Osteoblast (primary cell): Measurements from ENCODE around the gene HDAC7. TPM values are rescaled to one million over a fixed set of nuclear protein-coding genes. Genes with fewer than 3 reads are reported as not detected.

Source experiments
- DNase-seq: peaks from one replicate; pipeline ENCODE4 v3.0.0; 2011; ENCODE audit warnings: low spot score, mixed read lengths; ENCODE audit not compliant: insufficient read length; ENCODE audit errors: missing footprints
- H2AFZ ChIP-seq: 2 replicates; pipeline ENCODE4 v1.6.0; 2011; ENCODE audit warnings: mild to moderate bottlenecking, low read length
- H3K27ac ChIP-seq: 2 replicates; pipeline ENCODE4 v1.5.1; 2011; ENCODE audit warnings: mild to moderate bottlenecking, low read depth, low read length, moderate library complexity
- H3K27me3 ChIP-seq: 2 replicates; pipeline ENCODE4 v1.6.0; 2012; ENCODE audit warnings: mild to moderate bottlenecking, control low read depth, inconsistent platforms, low read length, moderate library complexity; ENCODE audit not compliant: insufficient read depth
- H3K36me3 ChIP-seq: 2 replicates; pipeline ENCODE4 v1.5.1; 2011; ENCODE audit warnings: mild to moderate bottlenecking, low read length, control low read depth, moderate library complexity; ENCODE audit not compliant: insufficient read depth
- H3K4me1 ChIP-seq: 2 replicates; pipeline ENCODE4 v1.5.1; 2011; ENCODE audit warnings: mild to moderate bottlenecking, low read length, control low read depth, moderate library complexity; ENCODE audit not compliant: insufficient read depth
- H3K4me2 ChIP-seq: 2 replicates; pipeline ENCODE4 v1.6.0; 2011; ENCODE audit warnings: mild to moderate bottlenecking, low read length; ENCODE audit not compliant: insufficient read depth
- H3K4me3 ChIP-seq: fragments of 200-600 bp; sonication (generic); 3 replicates; pipeline ENCODE4 v1.5.1; 2012; ENCODE audit warnings: mild to moderate bottlenecking, low read length, inconsistent platforms; ENCODE audit not compliant: insufficient read depth
- H3K79me2 ChIP-seq: 2 replicates; pipeline ENCODE4 v1.6.0; 2012; ENCODE audit warnings: mild to moderate bottlenecking, low read length, control low read depth, inconsistent platforms; ENCODE audit not compliant: insufficient read depth
- H3K9me3 ChIP-seq: 2 replicates; pipeline ENCODE4 v1.5.1; 2011; ENCODE audit warnings: low read depth, low read length, control low read depth
- H4K20me1 ChIP-seq: 2 replicates; pipeline ENCODE4 v1.6.0; 2012; ENCODE audit warnings: mild to moderate bottlenecking, low read length, control low read depth; ENCODE audit not compliant: insufficient read depth
- CTCF ChIP-seq: IDR thresholded peaks from 2 replicates; pipeline ENCODE4 v1.5.1; 2011; ENCODE audit warnings: mild to moderate bottlenecking, low read depth, low read length, moderate library complexity; ENCODE audit errors: extremely low read depth
- total RNA-seq: library from RNA; depleted of rRNA; stranded (reverse); fragments of >200 nt; gene quantifications from 2 replicates; pipeline ENCODE4 v1.2.3, GENCODE V29; 2012

Gene HDAC7
- total RNA-seq, 1 donor: 41.3 TPM

DNA sequence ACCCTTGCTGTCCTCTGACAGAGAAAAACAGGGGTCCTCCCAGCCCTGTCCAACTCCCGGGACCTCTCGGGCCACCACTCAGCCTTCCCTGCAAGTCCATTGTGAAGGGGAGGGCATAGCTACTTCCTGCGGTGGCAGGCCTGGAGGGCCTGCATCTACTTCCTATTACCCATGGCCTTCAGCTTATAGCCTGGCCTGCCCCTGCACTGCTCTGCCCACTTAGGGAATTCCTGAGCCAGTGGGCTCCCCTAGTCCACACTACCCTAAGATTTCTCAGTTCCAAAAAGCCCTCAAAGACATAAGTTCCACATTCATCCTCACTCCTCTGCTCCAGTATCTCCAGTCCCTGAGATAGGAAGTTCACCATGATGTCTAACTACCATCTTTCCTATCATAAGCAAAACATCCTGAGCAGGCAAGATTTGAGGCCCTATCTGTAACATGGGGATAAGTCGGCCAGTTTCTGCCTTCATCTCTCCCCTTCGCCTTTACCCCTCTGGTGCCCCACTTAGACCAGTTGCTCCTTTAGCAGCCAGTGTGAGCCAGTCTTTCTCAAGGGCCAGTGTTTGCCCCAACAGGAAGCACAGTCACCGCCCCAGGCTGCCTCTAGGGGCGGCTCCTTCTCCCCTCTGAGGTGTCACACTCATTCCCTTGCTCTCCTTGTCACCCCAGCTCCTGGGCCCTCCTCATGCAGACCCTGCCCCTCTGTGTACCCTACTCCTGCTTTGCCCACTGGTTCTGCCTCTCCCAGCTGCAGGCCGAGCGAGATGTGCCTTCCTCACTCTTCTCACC lies 10.9 kb downstream of the HDAC7 start:
- Histone ChIP-seq H2AFZ (no peak overlapping the region), H3K9me3 (no peaks in the 10 kb centered on the region), H3K36me3 (peaks cover 28% of the 10 kb centered on the region), H3K4me2 (peak overlapping the region; percentile 40), H3K27me3 (no peaks in the 10 kb centered on the region), H3K27ac (peak overlapping the region; percentile 72), H4K20me1 (peaks cover 56% of the 10 kb centered on the region), H3K79me2 (peaks cover 88% of the 10 kb centered on the region), H3K4me3 (no peak overlapping the region), H3K4me1 (peaks cover 65% of the 10 kb centered on the region)
- peak; percentile 14 for TF ChIP-seq CTCF
- peak; percentile 87 for DNase-seq

DNA sequence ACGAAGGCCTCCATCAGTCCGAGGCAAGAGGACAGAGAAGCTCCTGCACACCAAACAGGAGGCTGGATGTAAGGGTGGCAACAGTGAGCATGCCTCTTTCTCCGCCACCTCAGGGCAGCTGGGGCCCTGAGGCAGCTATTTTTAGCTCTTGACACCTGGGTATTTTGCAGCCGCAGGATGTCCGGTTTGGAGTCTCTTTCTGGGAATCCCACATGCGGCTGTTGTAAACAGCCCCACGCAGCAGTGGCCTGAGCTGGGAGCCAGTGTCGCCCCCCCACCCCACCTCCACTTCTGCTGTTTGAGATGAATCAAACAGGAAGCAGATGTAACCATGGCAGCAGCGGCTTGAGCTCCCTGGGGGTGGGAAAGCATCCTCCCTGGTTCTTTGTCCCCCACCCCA lies 11.7 kb downstream of the HDAC7 start:
- peaks cover 58% of the 10 kb centered on the region for H3K4me1 ChIP-seq
- no peaks in the 10 kb centered on the region for H3K9me3 ChIP-seq
- DNase-seq: no peak
- no peak overlapping the region for H2AFZ ChIP-seq
- no peak overlapping the region for H3K4me3 ChIP-seq
- H3K27me3 ChIP-seq: no peaks in the 10 kb centered on the region
- H3K27ac ChIP-seq: peak overlapping the region; percentile 72
- H3K79me2 ChIP-seq: peaks cover 89% of the 10 kb centered on the region
- no peak for TF ChIP-seq CTCF
- H4K20me1 ChIP-seq: peaks cover 62% of the 10 kb centered on the region
- H3K36me3 ChIP-seq: peaks cover 28% of the 10 kb centered on the region
- H3K4me2 ChIP-seq: no peak overlapping the region

GRCh38 chr12:47807338-47807737 lies 12.4 kb downstream of the HDAC7 start:
- TF ChIP-seq CTCF: no peak
- H3K36me3 ChIP-seq: peaks cover 31% of the 10 kb centered on the region
- no peaks in the 10 kb centered on the region for H3K27me3 ChIP-seq
- no peak for DNase-seq
- peaks cover 96% of the 10 kb centered on the region for H3K79me2 ChIP-seq
- peaks cover 55% of the 10 kb centered on the region for H3K4me1 ChIP-seq
- H2AFZ ChIP-seq: no peak overlapping the region
- H3K9me3 ChIP-seq: no peaks in the 10 kb centered on the region
- peaks cover 69% of the 10 kb centered on the region for H4K20me1 ChIP-seq
- H3K4me3 ChIP-seq: no peak overlapping the region
- H3K4me2 ChIP-seq: no peak overlapping the region
- H3K27ac ChIP-seq: no peak overlapping the region

- Histone ChIP-seq H3K4me2 (no peak overlapping the region), H3K27ac (peak overlapping the region; percentile 49), H3K9me3 (no peaks in the 10 kb centered on the region), H3K4me3 (no peak overlapping the region), H3K4me1 (peaks cover 46% of the 10 kb centered on the region), H3K79me2 (peaks cover 100% of the 10 kb centered on the region), H3K27me3 (no peaks in the 10 kb centered on the region), H3K36me3 (peaks cover 29% of the 10 kb centered on the region), H4K20me1 (peaks cover 81% of the 10 kb centered on the region), H2AFZ (no peak overlapping the region)
- no peak for DNase-seq
- no peak for TF ChIP-seq CTCF
Measured at GRCh38 chr12:47805417-47805816, 14.3 kb downstream of the HDAC7 start.
